H1 (cell line): ENCODE measurements around the gene RERE. TPM values are rescaled to one million over a fixed set of nuclear protein-coding genes. Genes with fewer than 3 reads are reported as not detected.

Source experiments
- CTCF ChIA-PET: fragments of 300-600 bp; sonication (Branson Sonifier 250); formaldehyde crosslinking; loops from one replicate; lab custom pipeline; 2021; ENCODE audit not compliant: partially characterized antibody; lab: Charles Lee
- POLR2A ChIA-PET: fragments of 300-600 bp; sonication (Branson Sonifier 250); formaldehyde crosslinking; loops from one replicate; lab custom pipeline; 2021; ENCODE audit warnings: inconsistent platforms; ENCODE audit not compliant: partially characterized antibody; lab: Charles Lee
- DNase-seq, 2 experiments: peaks; one replicate each; pipeline versions ENCODE4 v3.0.0 to v3.0.0-alpha.2; 2010 to 2022; ENCODE audit warnings: low spot score in 2 of 2, low read depth in 1 of 2, mixed read lengths in 1 of 2
- FAIRE-seq: peaks from 2 replicates; lab custom pipeline; 2011; peaks lifted over from hg19 to GRCh38; lab: Jason Lieb, UNC
- H2AFZ ChIP-seq: 2 replicates; pipeline ENCODE4 v1.8.1; 2012; ENCODE audit warnings: low read length, inconsistent platforms
- H2AK5ac ChIP-seq: 2 replicates; pipeline ENCODE4 v1.6.1; 2013; ENCODE audit warnings: low read depth, low read length
- H2BK120ac ChIP-seq: replicated peaks from 2 replicates; pipeline ENCODE3; 2013; ENCODE audit warnings: low read depth, low read length, inconsistent platforms
- H2BK12ac ChIP-seq: 2 replicates; pipeline ENCODE4 v1.6.1; 2013; ENCODE audit warnings: low read depth, low read length
- H2BK15ac ChIP-seq: 2 replicates; pipeline ENCODE4 v1.6.1; 2013; ENCODE audit warnings: low read length
- H2BK20ac ChIP-seq: 2 replicates; pipeline ENCODE4 v1.6.1; 2013; ENCODE audit warnings: low read length
- H2BK5ac ChIP-seq: 2 replicates; pipeline ENCODE4 v1.6.1; 2013; ENCODE audit warnings: low read depth, low read length
- H3K14ac ChIP-seq: 2 replicates; pipeline ENCODE4 v1.6.1; 2013; ENCODE audit warnings: inconsistent platforms; ENCODE audit not compliant: insufficient read length
- H3K18ac ChIP-seq: 2 replicates; pipeline ENCODE4 v1.6.1; 2013; ENCODE audit warnings: low read length; ENCODE audit errors: extremely low read depth
- H3K23ac ChIP-seq: 2 replicates; pipeline ENCODE4 v1.6.1; 2013; ENCODE audit warnings: inconsistent platforms; ENCODE audit not compliant: insufficient read length
- H3K23me2 ChIP-seq: 2 replicates; pipeline ENCODE4 v1.6.1; 2013; ENCODE audit warnings: low read depth, low read length
- H3K27ac ChIP-seq: 2 replicates; pipeline ENCODE4 v1.6.1; 2011; ENCODE audit warnings: low read depth, low read length, inconsistent platforms
- H3K27me3 ChIP-seq, 4 experiments: replicated peaks in 1 of 4; 1 replicate in 1 of 4; 2 replicates in 3 of 4; pipeline versions ENCODE4 v1.6.1 to v1.8.1; 2011 to 2013; ENCODE audit warnings: low read length in 3 of 4, mild to moderate bottlenecking in 3 of 4, inconsistent platforms in 2 of 4, mixed read lengths in 2 of 4, moderate library complexity in 1 of 4; ENCODE audit not compliant: control insufficient read depth in 3 of 4, insufficient read depth in 3 of 4; ENCODE audit errors: extremely low read depth in 1 of 4
- H3K36me3 ChIP-seq, 4 experiments: 2 replicates each; pipeline versions ENCODE4 v1.6.1 to v1.8.1; 2011 to 2013; ENCODE audit warnings: mild to moderate bottlenecking in 4 of 4, low read length in 3 of 4, moderate library complexity in 2 of 4, control low read depth in 1 of 4, inconsistent platforms in 1 of 4; ENCODE audit not compliant: insufficient read depth in 4 of 4, control insufficient read depth in 2 of 4
- H3K4ac ChIP-seq: replicated peaks from 2 replicates; pipeline ENCODE3; 2013; ENCODE audit warnings: low read length, low read depth, mixed read lengths, inconsistent platforms; ENCODE audit not compliant: insufficient read length
- H3K4me1 ChIP-seq, 4 experiments: replicated peaks in 1 of 4; 1 replicate in 1 of 4; 2 replicates in 3 of 4; pipeline versions ENCODE4 v1.6.1 to v1.8.1; 2011 to 2013; ENCODE audit warnings: low read length in 3 of 4, inconsistent platforms in 2 of 4, mixed read lengths in 1 of 4; ENCODE audit not compliant: insufficient read depth in 4 of 4, control insufficient read depth in 3 of 4
- H3K4me2 ChIP-seq, 2 experiments: 2 replicates each; pipeline versions ENCODE4 v1.6.1 to v1.8.1; 2011 to 2013; ENCODE audit warnings: low read depth in 2 of 2, low read length in 2 of 2, control low read depth in 1 of 2, inconsistent platforms in 1 of 2, mild to moderate bottlenecking in 1 of 2; ENCODE audit not compliant: insufficient read depth in 1 of 2
- H3K4me3 ChIP-seq, 4 experiments: fragments of 200-600, 300-600 bp in 1 of 4; sonication (generic), shearing (Covaris generic), sonication (Bioruptor Twin) in 1 of 4; 2 replicates each; pipeline versions ENCODE4 v1.5.1 to v1.8.1; 2011 to 2016; ENCODE audit warnings: low read length in 4 of 4, low read depth in 3 of 4, control low read depth in 2 of 4, inconsistent platforms in 2 of 4, mild to moderate bottlenecking in 2 of 4, mixed read lengths in 1 of 4, moderate library complexity in 1 of 4; ENCODE audit not compliant: insufficient read depth in 2 of 4; ENCODE audit errors: extremely low read depth in 1 of 4
- H3K56ac ChIP-seq: replicated peaks from 2 replicates; pipeline ENCODE3; 2013; ENCODE audit warnings: low read depth, mild to moderate bottlenecking, mixed read lengths, low read length, inconsistent platforms; ENCODE audit not compliant: insufficient read length
- H3K79me1 ChIP-seq: 2 replicates; pipeline ENCODE4 v1.6.1; 2013; ENCODE audit warnings: low read depth, low read length, control low read depth
- H3K79me2 ChIP-seq, 2 experiments: 2 replicates each; pipeline versions ENCODE4 v1.6.1 to v1.8.1; 2012 to 2013; ENCODE audit warnings: low read length in 2 of 2, mild to moderate bottlenecking in 2 of 2, inconsistent platforms in 1 of 2; ENCODE audit not compliant: insufficient read depth in 2 of 2, control insufficient read depth in 1 of 2
- H3K9ac ChIP-seq, 4 experiments: replicated peaks in 1 of 4; 1 replicate in 1 of 4; 2 replicates in 3 of 4; pipeline versions ENCODE4 v1.6.1 to v1.8.1; 2011 to 2013; ENCODE audit warnings: low read depth in 3 of 4, low read length in 3 of 4, control low read depth in 2 of 4, mild to moderate bottlenecking in 2 of 4, moderate library complexity in 2 of 4, inconsistent platforms in 1 of 4; ENCODE audit errors: extremely low read depth in 1 of 4
- H3K9me3 ChIP-seq, 2 experiments: 2 replicates each; pipeline versions ENCODE4 v1.6.1 to v1.8.1; 2012 to 2013; ENCODE audit warnings: mild to moderate bottlenecking in 2 of 2, moderate library complexity in 2 of 2, control low read depth in 1 of 2, inconsistent platforms in 1 of 2, low read depth in 1 of 2, low read length in 1 of 2, mixed read lengths in 1 of 2; ENCODE audit not compliant: insufficient read depth in 2 of 2
- H4K20me1 ChIP-seq, 2 experiments: replicated peaks in 1 of 2; 2 replicates each; pipeline versions ENCODE3 to v1.8.1; 2011 to 2013; ENCODE audit warnings: inconsistent platforms in 2 of 2, low read length in 2 of 2, mild to moderate bottlenecking in 1 of 2; ENCODE audit not compliant: insufficient read depth in 2 of 2, control insufficient read depth in 1 of 2
- H4K5ac ChIP-seq: 2 replicates; pipeline ENCODE4 v1.6.1; 2013; ENCODE audit warnings: low read length, low read depth, mixed read lengths, inconsistent platforms; ENCODE audit not compliant: insufficient read length
- H4K8ac ChIP-seq: 2 replicates; pipeline ENCODE4 v1.8.0; 2013; ENCODE audit warnings: mild to moderate bottlenecking, moderate library complexity, low read length, inconsistent platforms; ENCODE audit not compliant: insufficient read depth; ENCODE audit errors: extremely low read depth
- H4K91ac ChIP-seq: replicated peaks from 2 replicates; pipeline ENCODE3; 2013; ENCODE audit warnings: low read length, mixed read lengths, inconsistent platforms; ENCODE audit not compliant: insufficient read length
- ATF2 ChIP-seq: IDR thresholded peaks from 2 replicates; pipeline ENCODE4 v1.6.1; 2012; ENCODE audit warnings: low read length, inconsistent platforms
- GABPA ChIP-seq: IDR thresholded peaks from 2 replicates; pipeline ENCODE4 v1.6.1; 2011; ENCODE audit warnings: mild to moderate bottlenecking, low read length, moderate library complexity, borderline replicate concordance; ENCODE audit not compliant: insufficient read depth
- NRF1 ChIP-seq: IDR thresholded peaks from 2 replicates; pipeline ENCODE4 v1.6.1; 2011; ENCODE audit warnings: mild to moderate bottlenecking, low read depth, low read length, improper control_type of control experiment
- PHF8 ChIP-seq: fragments of 200-600 bp; sonication (generic); conservative IDR thresholded peaks from 2 replicates; pipeline ENCODE4 v1.7.1; 2012; ENCODE audit warnings: low read depth, mild to moderate bottlenecking, inconsistent platforms, low read length, moderate library complexity
- RAD21 ChIP-seq, 2 experiments: IDR thresholded peaks in 1 of 2; conservative IDR thresholded peaks in 1 of 2; 2 replicates each; pipeline ENCODE4 v1.6.1; 2011; ENCODE audit warnings: low read depth in 2 of 2, low read length in 2 of 2, improper control_type of control experiment in 1 of 2, inconsistent platforms in 1 of 2, mild to moderate bottlenecking in 1 of 2, moderate library complexity in 1 of 2
- RNF2 ChIP-seq: fragments of 200-900, 300-1000 bp; sonication (generic); IDR thresholded peaks from 2 replicates; pipeline ENCODE4 v1.7.1; 2016; ENCODE audit warnings: borderline replicate concordance, low read depth, mild to moderate bottlenecking, antibody characterized with exemption, low read length; ENCODE audit not compliant: poor library complexity, severe bottlenecking; ENCODE audit errors: missing control alignments
- SIN3A ChIP-seq, 2 experiments: IDR thresholded peaks in 1 of 2; conservative IDR thresholded peaks in 1 of 2; 2 replicates each; pipeline ENCODE4 v1.6.1; 2011 to 2012; ENCODE audit warnings: low read length in 2 of 2, improper control_type of control experiment in 1 of 2, low read depth in 1 of 2, mild to moderate bottlenecking in 1 of 2
- SP1 ChIP-seq: IDR thresholded peaks from 2 replicates; pipeline ENCODE4 v1.6.1; 2011; ENCODE audit warnings: low read depth, low read length
- SP4 ChIP-seq: IDR thresholded peaks from 2 replicates; pipeline ENCODE4 v1.6.1; 2012; ENCODE audit warnings: low read length, inconsistent platforms
- TCF12 ChIP-seq: IDR thresholded peaks from 2 replicates; pipeline ENCODE4 v1.6.1; 2011; ENCODE audit warnings: low read depth, mild to moderate bottlenecking, low read length
- WGBS, 2 experiments: shearing (Covaris generic) in 1 of 2; methylation state at CpG; one replicate each; pipeline versions ENCODE4 v1.1.6 to v1.1.7; 2013 to 2015; ENCODE audit warnings: low lambda C conversion rate in 2 of 2, mixed read lengths in 2 of 2, inconsistent platforms in 1 of 2, low coverage in 1 of 2, missing lambda C conversion rate in 1 of 2; ENCODE audit not compliant: insufficient replicate concordance in 2 of 2, insufficient coverage in 1 of 2, insufficient read length in 1 of 2; ENCODE audit errors: extremely low coverage in 1 of 2, missing lambda C conversion rate in 1 of 2; 5-methylcytosine and 5-hydroxymethylcytosine counted together
- polyA plus RNA-seq, 7 experiments: library from polyadenylated mRNA; depleted of rRNA in 3 of 7; stranded (reverse) in 5 of 7; unstranded in 2 of 7; fragments of >200 nt in 5 of 7; fragments of 200-250 nt in 2 of 7; gene quantifications; 1 replicate in 5 of 7; 2 replicates in 1 of 7; 4 replicates in 1 of 7; pipeline versions ENCODE4 v1.2.1 to v1.2.3, GENCODE V29; 2011 to 2013; ENCODE audit warnings: missing spikeins in 2 of 7, mixed read lengths in 2 of 7
- total RNA-seq: library from RNA; stranded (reverse); fragmentation: NEBNext Ultra II Directional; extraction: Animal tissue kit (Norgen Biotek cat#: 25700); gene quantifications from 2 replicates; pipeline ENCODE4 v1.2.1, GENCODE V29; 2021

The RERE gene
- total and polyA plus RNA-seq, 2 of the 8 experiments (the other 6 are each of a cell fraction or from before 2014, with no cell fraction given), result 15.3 to 142 TPM

- no peak overlapping the region for H3K4me2 ChIP-seq
- TF ChIP-seq RAD21 (IDR thresholded peaks at IDR 0.05 in 1 of 2, conservative IDR thresholded peaks at IDR 0.05 in 1 of 2; ENCODE audit: low read depth in 2 of 2, low read length in 2 of 2), result peak; percentile 2 to 33; a peak in 1 of 4 replicates
- TF ChIP-seq PHF8, result no peak
- TF ChIP-seq GABPA, result no peak
- no peak for TF ChIP-seq TCF12
- no peak for TF ChIP-seq SP4
- TF ChIP-seq NRF1, result no peak
- TF ChIP-seq ATF2, result no peak
- no peak for TF ChIP-seq SP1
- no peak for TF ChIP-seq RNF2
- no peak for TF ChIP-seq SIN3A (conservative IDR thresholded peaks at IDR 0.05 in 1 of 2, IDR thresholded peaks at IDR 0.05 in 1 of 2; ENCODE audit: low read depth in 1 of 2, low read length in 2 of 2)
Observed at GRCh38 chr1:8794605-8795004, 22.8 kb downstream of the RERE start.

More at GRCh38 chr1:8794605-8795004, 22.8 kb downstream of the RERE start:
- no peak overlapping the region for H3K27ac ChIP-seq
- H2BK5ac ChIP-seq, result no peak overlapping the region; the same call in 1 of the 2 replicates
- no peaks in the 10 kb centered on the region for H3K36me3 ChIP-seq
- no peak overlapping the region for H2AK5ac ChIP-seq
- H4K8ac ChIP-seq, result no peak overlapping the region
- no peak overlapping the region for H2AFZ ChIP-seq
- ChIA-PET CTCF (interaction anchor here (0.6 to 1.9 kb wide), 8 partner anchors 14 to 233 kb away, joined by 3 to 5 read pairs (median 3); no protein-coding TSS in a partner anchor), POLR2A (interaction anchor here (0.5 to 1.4 kb wide), 3 partner anchors 27 to 83 kb away, joined by 3 read pairs; no protein-coding TSS in a partner anchor)
- H3K23me2 ChIP-seq, result 0 out of 2 replicates have a peak, but pooled peaks cover 2% of the 10 kb centered on the region
- FAIRE-seq (no peak), DNase-seq (peak in 1 of 2 experiments; percentile 46)
- no peak overlapping the region for H4K91ac ChIP-seq
- H3K9me3 ChIP-seq, result no peaks in the 10 kb centered on the region
- no peak overlapping the region for H3K18ac ChIP-seq
- H3K23ac ChIP-seq, result no peak overlapping the region
- no peak overlapping the region for H2BK120ac ChIP-seq
- H3K4me1 ChIP-seq, result peaks cover 2 to 19% (median 7%) of the 10 kb centered on the region in 4 experiments
- no peak overlapping the region for H3K56ac ChIP-seq
- no peak overlapping the region for H3K4me3 ChIP-seq
- H3K27me3 ChIP-seq, result no peaks in the 10 kb centered on the region
- H3K79me2 ChIP-seq, result peaks cover 0 to 73% of the 10 kb centered on the region in 2 experiments; a peak in 3 of 4 replicates
- no peak overlapping the region for H3K14ac ChIP-seq
- peaks cover 6% of the 10 kb centered on the region; the same call in 1 of the 2 replicates for H3K79me1 ChIP-seq
- no peak overlapping the region for H3K4ac ChIP-seq
- no peak overlapping the region for H2BK15ac ChIP-seq
- no peak overlapping the region for H3K9ac ChIP-seq
- WGBS, 2 experiments, result 92% methylated on average over 3 of the region's 3 CpGs; no CpG with 5 or more reads in 1 of the 2 experiments
- peaks cover 0 to 5% of the 10 kb centered on the region in 2 experiments for H4K20me1 ChIP-seq
- no peak overlapping the region for H2BK12ac ChIP-seq
- no peak overlapping the region for H2BK20ac ChIP-seq
- H4K5ac ChIP-seq, result no peak overlapping the region
